Regular cardiac myocyte (primary cell): ENCODE data around the gene FUBP1. TPM values are rescaled to one million over a fixed set of nuclear protein-coding genes. Genes with fewer than 3 reads are reported as not detected.

Experiments
- total RNA-seq: library from RNA; depleted of rRNA; stranded (reverse); fragments of >200 nt; gene quantifications from 2 replicates; pipeline ENCODE4 v1.2.3, GENCODE V29; 2014

The FUBP1 gene, protein sequence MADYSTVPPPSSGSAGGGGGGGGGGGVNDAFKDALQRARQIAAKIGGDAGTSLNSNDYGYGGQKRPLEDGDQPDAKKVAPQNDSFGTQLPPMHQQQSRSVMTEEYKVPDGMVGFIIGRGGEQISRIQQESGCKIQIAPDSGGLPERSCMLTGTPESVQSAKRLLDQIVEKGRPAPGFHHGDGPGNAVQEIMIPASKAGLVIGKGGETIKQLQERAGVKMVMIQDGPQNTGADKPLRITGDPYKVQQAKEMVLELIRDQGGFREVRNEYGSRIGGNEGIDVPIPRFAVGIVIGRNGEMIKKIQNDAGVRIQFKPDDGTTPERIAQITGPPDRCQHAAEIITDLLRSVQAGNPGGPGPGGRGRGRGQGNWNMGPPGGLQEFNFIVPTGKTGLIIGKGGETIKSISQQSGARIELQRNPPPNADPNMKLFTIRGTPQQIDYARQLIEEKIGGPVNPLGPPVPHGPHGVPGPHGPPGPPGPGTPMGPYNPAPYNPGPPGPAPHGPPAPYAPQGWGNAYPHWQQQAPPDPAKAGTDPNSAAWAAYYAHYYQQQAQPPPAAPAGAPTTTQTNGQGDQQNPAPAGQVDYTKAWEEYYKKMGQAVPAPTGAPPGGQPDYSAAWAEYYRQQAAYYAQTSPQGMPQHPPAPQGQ
- 76.7 and 148 TPM in 2 replicates for total RNA-seq

DNA sequence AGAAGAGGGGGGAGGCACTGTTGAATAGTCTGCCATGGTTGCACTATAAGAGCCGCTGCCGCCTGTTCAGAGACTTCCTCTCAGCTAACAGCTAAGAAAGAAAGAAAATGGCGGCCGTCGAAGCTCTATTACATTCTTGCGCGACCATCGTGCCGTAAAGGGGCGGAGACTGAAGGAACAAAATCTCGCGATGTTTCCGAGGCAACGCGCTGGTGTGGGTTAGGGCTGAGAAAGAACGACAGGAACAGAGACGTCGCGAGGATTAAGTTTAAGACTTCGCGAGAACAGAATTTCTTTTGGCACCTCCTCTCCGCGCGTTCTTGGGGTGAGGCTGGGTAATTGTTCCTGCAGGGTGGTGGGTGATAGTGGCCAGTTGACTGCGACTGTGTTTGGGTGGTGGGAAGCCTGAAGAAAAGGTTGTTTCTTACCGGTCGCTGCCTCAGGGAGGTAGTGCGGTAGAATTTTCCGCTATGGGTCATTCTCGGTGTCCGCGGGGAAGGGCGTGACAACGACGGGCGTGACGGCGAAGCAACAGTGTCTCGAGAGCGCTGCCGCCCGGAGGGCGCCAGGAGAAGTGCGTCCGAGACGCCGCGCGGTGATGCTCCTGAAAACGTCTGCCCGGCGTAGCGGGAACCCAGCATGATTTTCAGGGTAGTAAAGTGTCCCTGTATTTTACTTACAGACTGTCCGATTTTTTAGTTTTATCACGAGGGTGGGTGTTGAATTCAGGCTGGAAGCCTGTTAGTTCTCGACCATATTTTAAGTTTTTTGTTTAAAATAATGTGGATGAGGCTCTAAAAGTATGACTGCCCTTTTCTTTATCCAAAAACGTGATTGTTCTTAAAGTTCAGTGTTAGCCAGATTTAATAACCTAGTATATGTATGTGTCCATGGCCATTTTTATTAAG is at the start of gene FUBP1:
TSS of gene FUBP1 (minus strand) at position 104 of the 908 bp plus-strand sequence. CDS start at position 36, 68 bp downstream.

GRCh38 chr1:78004719-78005447 is 26.0 kb upstream of the FUBP1 start, which contains the start of gene DNAJB4:
DNAJB4 (plus strand) TSS chr1:78004939; CDS start chr1:78005111, 172 bp downstream.

Other genes with a start within 250 kb of the FUBP1 start
- gene USP33, start 219.2 kb downstream of the FUBP1 start, total RNA-seq, result 78.4 and 122 TPM in 2 replicates
- 19.6 and 20.0 TPM in 2 replicates for gene MIGA1, start 199.4 kb downstream of the FUBP1 start, total RNA-seq
- gene NEXN, start 90.4 kb downstream of the FUBP1 start, total RNA-seq, result 11.6 and 12.5 TPM in 2 replicates
- gene DNAJB4, start 25.9 kb upstream of the FUBP1 start, total RNA-seq, result 205 and 283 TPM in 2 replicates
- 3.5 and 5.9 TPM in 2 replicates for gene GIPC2, start 66.9 kb upstream of the FUBP1 start, total RNA-seq